HL-60/S4 treated with phorbol 12-myristate 13-acetate at 8.2 ng/mL for 4 days and 3 days (cell line): ENCODE measurements around the gene GJB4.
"Not testable (repeated sequence)": the region's sequence is repeated elsewhere in the genome, so short reads cannot be mapped to it uniquely, and the experiment has no call there.

Source experiments
- in situ Hi-C: fragments of 300-500 bp; cut with MboI; formaldehyde crosslinking; loops from 2 replicates; pipeline ENCODE4 v1.15.0; 2022; ENCODE audit warnings: low sequenced_read_pairs

Gene GJB4

GRCh38 chr1:34794790-34795180 is 35.2 kb downstream of the GJB4 start:
- in situ Hi-C loops: no loop called here

DNA sequence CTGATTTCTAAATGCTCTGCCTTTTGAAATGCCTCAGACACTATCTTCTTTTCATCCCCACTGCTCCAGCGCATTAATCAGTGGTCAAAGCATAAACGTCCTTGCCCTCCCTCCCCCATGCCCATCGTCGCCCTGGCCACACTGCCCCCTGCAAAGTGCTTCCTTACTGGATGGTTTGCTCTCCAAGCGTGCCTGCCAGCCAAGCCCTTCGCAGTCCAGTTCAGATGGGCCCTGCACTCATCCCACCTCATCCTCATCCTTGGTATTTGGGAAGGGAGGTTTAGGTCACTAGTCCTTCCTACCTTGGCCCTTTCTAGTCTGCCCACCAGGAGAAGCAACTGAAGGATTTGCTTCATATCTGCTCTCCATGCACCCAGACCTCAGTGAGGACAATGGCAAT is 36.4 kb downstream of the GJB4 start:
- in situ Hi-C loops: no loop called here

- in situ Hi-C loops: no loop called here
Observed at GRCh38 chr1:34796990-34797389, 37.5 kb downstream of the GJB4 start.

- in situ Hi-C loops: no loop called here
Observed at GRCh38 chr1:34800214-34800613, 40.7 kb downstream of the GJB4 start.

DNA sequence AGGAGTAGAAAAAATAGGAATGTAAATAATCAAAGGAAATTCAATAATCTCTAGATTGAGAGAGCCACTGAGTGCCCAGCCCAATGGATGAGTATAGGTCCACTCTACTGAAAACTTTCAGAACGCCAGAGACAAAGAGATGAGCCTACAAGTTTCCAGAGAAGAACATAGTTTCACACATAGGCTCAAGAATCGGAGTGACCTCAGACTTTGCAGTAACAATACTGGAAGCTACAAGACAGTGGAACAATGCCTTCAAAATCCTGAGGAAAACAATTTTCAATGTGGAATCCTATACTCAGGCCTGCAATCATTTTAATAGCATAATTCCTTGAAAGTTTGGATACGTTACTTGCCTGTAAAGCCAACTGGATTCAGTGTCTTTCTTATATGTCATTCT is 44.2 kb downstream of the GJB4 start:
- in situ Hi-C loops: no loop called here

- in situ Hi-C loops: no loop called here
Observed at GRCh38 chr1:34806396-34806795, 46.9 kb downstream of the GJB4 start.

DNA sequence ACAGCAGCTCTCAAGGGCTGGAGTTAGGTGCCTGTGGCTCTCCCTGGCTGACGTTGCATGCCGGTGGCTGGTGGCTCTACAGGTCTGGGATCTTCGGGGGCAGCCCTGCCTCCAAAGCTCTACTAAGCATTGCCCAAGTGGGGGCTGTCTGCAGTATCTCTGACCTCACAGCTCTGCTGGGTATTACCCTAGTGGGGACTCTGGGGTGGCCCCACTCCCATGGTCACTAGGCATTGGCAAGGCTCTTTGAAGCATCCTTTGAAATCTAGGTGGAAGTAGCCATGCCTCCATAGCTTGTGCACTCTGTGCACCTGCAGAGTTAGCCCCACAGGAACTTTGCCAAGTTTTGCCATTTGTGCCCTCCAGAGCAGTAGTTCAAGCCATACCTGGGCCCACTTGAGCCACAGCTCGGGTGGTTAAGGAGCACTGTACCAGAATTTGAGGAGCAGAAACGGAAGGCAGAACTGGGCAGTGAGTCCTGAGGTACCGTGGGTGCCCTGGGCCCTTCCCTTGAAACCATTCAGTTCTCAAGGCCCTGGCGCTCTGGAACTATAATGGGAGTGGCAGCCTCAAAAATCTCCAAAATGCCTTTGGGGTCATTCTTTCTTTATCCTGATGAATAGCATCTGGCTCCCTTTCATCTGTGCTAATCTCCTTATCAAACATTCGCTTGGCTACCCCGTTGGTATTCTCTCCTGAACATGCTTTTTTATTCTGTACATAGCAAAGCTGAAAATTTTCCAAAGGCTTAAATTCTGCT is 48.7 kb downstream of the GJB4 start:
- in situ Hi-C loops: no loop called here

- in situ Hi-C loops: not testable (repeated sequence)
Observed at GRCh38 chr1:34810781-34811180, 51.2 kb downstream of the GJB4 start.
